ENCODE measurements around the gene ANKRD44.

ANKRD44 gene

GRCh38 chr2:197092431-197092830 lies 218.1 kb downstream of the ANKRD44 start:
- Histone ChIP-seq H3K36me3 (ENCODE audit: insufficient read depth, low read length) (peaks cover 33% of the 10 kb centered on the region; the same call in 1 of the 2 replicates), H3K4me3 (ENCODE audit: low read depth, low read length, poor library complexity, severe bottlenecking) (no peak overlapping the region), H2AFZ (ENCODE audit: low read length) (no peak overlapping the region), H3F3A (ENCODE audit: insufficient read depth, low read length) (no peaks in the 10 kb centered on the region), H4K20me1 (ENCODE audit: insufficient read depth, low read length) (no peaks in the 10 kb centered on the region), H3K4me2 (ENCODE audit: low read length) (no peak overlapping the region), H3K9me2 (ENCODE audit: low read depth, low read length) (no peaks in the 10 kb centered on the region), H3K9me3 (ENCODE audit: low read length) (no peaks in the 10 kb centered on the region), H3K4me1 (ENCODE audit: insufficient read depth, low read length, severe bottlenecking) (peaks cover 4% of the 10 kb centered on the region), H3K27me3 (ENCODE audit: insufficient read depth, low read length) (no peaks in the 10 kb centered on the region), H3K79me2 (ENCODE audit: insufficient read depth, low read length) (no peaks in the 10 kb centered on the region), H3K9ac (ENCODE audit: low read length) (no peak overlapping the region), H3K27ac (ENCODE audit: low read depth, low read length, poor library complexity, severe bottlenecking) (no peak overlapping the region)
- TF ChIP-seq CTCF (IDR thresholded peaks at IDR 0.05; ENCODE audit: low read length): no peak
- TF ChIP-seq EZH2 (IDR thresholded peaks at IDR 0.05; ENCODE audit: borderline replicate concordance, low read length): no peak

- TF ChIP-seq CTCF (IDR thresholded peaks at IDR 0.05; ENCODE audit: low read length) (no peak), EZH2 (IDR thresholded peaks at IDR 0.05; ENCODE audit: borderline replicate concordance, low read length) (no peak)
- no peaks in the 10 kb centered on the region for H3K9me2 ChIP-seq (ENCODE audit: low read depth, low read length)
- no peak overlapping the region for H3K4me3 ChIP-seq (ENCODE audit: low read depth, low read length, poor library complexity, severe bottlenecking)
- H3K4me2 ChIP-seq (ENCODE audit: low read length): no peak overlapping the region
- H3K27me3 ChIP-seq (ENCODE audit: insufficient read depth, low read length): no peaks in the 10 kb centered on the region
- H3F3A ChIP-seq (ENCODE audit: insufficient read depth, low read length): no peaks in the 10 kb centered on the region
- peaks cover 4% of the 10 kb centered on the region for H3K4me1 ChIP-seq (ENCODE audit: insufficient read depth, low read length, severe bottlenecking)
- no peaks in the 10 kb centered on the region for H4K20me1 ChIP-seq (ENCODE audit: insufficient read depth, low read length)
- no peak overlapping the region for H3K9ac ChIP-seq (ENCODE audit: low read length)
- no peaks in the 10 kb centered on the region for H3K9me3 ChIP-seq (ENCODE audit: low read length)
- H3K36me3 ChIP-seq (ENCODE audit: insufficient read depth, low read length): peaks cover 40% of the 10 kb centered on the region; the same call in 1 of the 2 replicates
- no peaks in the 10 kb centered on the region for H3K79me2 ChIP-seq (ENCODE audit: insufficient read depth, low read length)
- no peak overlapping the region for H3K27ac ChIP-seq (ENCODE audit: low read depth, low read length, poor library complexity, severe bottlenecking)
- no peak overlapping the region for H2AFZ ChIP-seq (ENCODE audit: low read length)
Measured at GRCh38 chr2:197090742-197091367, 219.7 kb downstream of the ANKRD44 start.

- H2AFZ ChIP-seq (ENCODE audit: low read length): no peak overlapping the region
- no peak overlapping the region for H3K9ac ChIP-seq (ENCODE audit: low read length)
- H3K9me3 ChIP-seq (ENCODE audit: low read length): no peaks in the 10 kb centered on the region
- no peak overlapping the region for H3K4me3 ChIP-seq (ENCODE audit: low read depth, low read length, poor library complexity, severe bottlenecking)
- H3K4me1 ChIP-seq (ENCODE audit: insufficient read depth, low read length, severe bottlenecking): peaks cover 4% of the 10 kb centered on the region
- H3K4me2 ChIP-seq (ENCODE audit: low read length): no peak overlapping the region
- no peak overlapping the region for H3K27ac ChIP-seq (ENCODE audit: low read depth, low read length, poor library complexity, severe bottlenecking)
- H3K9me2 ChIP-seq (ENCODE audit: low read depth, low read length): no peaks in the 10 kb centered on the region
- H3F3A ChIP-seq (ENCODE audit: insufficient read depth, low read length): no peaks in the 10 kb centered on the region
- H3K79me2 ChIP-seq (ENCODE audit: insufficient read depth, low read length): no peaks in the 10 kb centered on the region
- H3K27me3 ChIP-seq (ENCODE audit: insufficient read depth, low read length): no peaks in the 10 kb centered on the region
- TF ChIP-seq CTCF (IDR thresholded peaks at IDR 0.05; ENCODE audit: low read length) (no peak), EZH2 (IDR thresholded peaks at IDR 0.05; ENCODE audit: borderline replicate concordance, low read length) (no peak)
- H3K36me3 ChIP-seq (ENCODE audit: insufficient read depth, low read length): peaks cover 32% of the 10 kb centered on the region; the same call in 1 of the 2 replicates
- H4K20me1 ChIP-seq (ENCODE audit: insufficient read depth, low read length): no peaks in the 10 kb centered on the region
Measured at GRCh38 chr2:197089655-197090054, 220.9 kb downstream of the ANKRD44 start.
